CD14-positive monocyte (primary cell): ENCODE data around the gene TMED1. TPM values are rescaled to one million over a fixed set of nuclear protein-coding genes. Genes with fewer than 3 reads are reported as not detected.

Experiments used
- DNase-seq, 3 donors: peaks; one replicate each; pipeline ENCODE4 v3.0.0-alpha.2; 2011 to 2022
- H2AFZ ChIP-seq: 2 replicates; pipeline ENCODE4 v1.6.0; 2012; ENCODE audit warnings: mild to moderate bottlenecking, low read depth, low read length, inconsistent platforms; ENCODE audit not compliant: insufficient read depth, poor library complexity, severe bottlenecking
- H3K27ac ChIP-seq, 2 donors: 1 replicate in 1 of 2; 2 replicates in 1 of 2; pipeline ENCODE4 v1.5.1; 2012 to 2013; ENCODE audit warnings: low read length in 2 of 2, control low read depth in 1 of 2, inconsistent platforms in 1 of 2, low read depth in 1 of 2, mild to moderate bottlenecking in 1 of 2
- H3K27me3 ChIP-seq, 2 donors: one replicate each; pipeline versions ENCODE4 v1.6.0 to v1.6.1; 2011 to 2013; ENCODE audit warnings: low read length in 2 of 2; ENCODE audit not compliant: control insufficient read depth in 2 of 2, insufficient read depth in 2 of 2
- H3K36me3 ChIP-seq, 2 donors: replicated peaks in 1 of 2; 1 replicate in 1 of 2; 2 replicates in 1 of 2; pipeline versions ENCODE4 v1.5.1 to v1.6.1; 2012 to 2013; ENCODE audit warnings: low read length in 2 of 2, control low read depth in 1 of 2, inconsistent platforms in 1 of 2, mild to moderate bottlenecking in 1 of 2; ENCODE audit not compliant: insufficient read depth in 2 of 2, control insufficient read depth in 1 of 2
- H3K4me1 ChIP-seq, 2 donors: 1 replicate in 1 of 2; 2 replicates in 1 of 2; pipeline versions ENCODE4 v1.5.1 to v1.6.1; 2012 to 2013; ENCODE audit warnings: low read length in 2 of 2, control low read depth in 1 of 2, inconsistent platforms in 1 of 2, mild to moderate bottlenecking in 1 of 2, moderate library complexity in 1 of 2; ENCODE audit not compliant: insufficient read depth in 2 of 2, control insufficient read depth in 1 of 2
- H3K4me2 ChIP-seq: replicated peaks from 2 replicates; pipeline ENCODE3; 2012; ENCODE audit warnings: low read length, moderate library complexity, mild to moderate bottlenecking; ENCODE audit not compliant: poor library complexity, severe bottlenecking; ENCODE audit errors: extremely low read depth
- H3K4me3 ChIP-seq, 3 experiments: fragments of 200-600 bp in 1 of 3; sonication (generic) in 1 of 3; replicated peaks in 1 of 3; 1 replicate in 2 of 3; 2 replicates in 1 of 3; pipeline ENCODE4 v1.5.1; 2011 to 2013; ENCODE audit warnings: low read length in 3 of 3, mild to moderate bottlenecking in 3 of 3, control low read depth in 2 of 3, low read depth in 2 of 3, inconsistent platforms in 1 of 3, moderate library complexity in 1 of 3
- H3K79me2 ChIP-seq: 2 replicates; pipeline ENCODE4 v1.6.0; 2012; ENCODE audit warnings: mild to moderate bottlenecking, control low read depth, inconsistent platforms, low read length, moderate library complexity; ENCODE audit not compliant: insufficient read depth
- H3K9ac ChIP-seq: 2 replicates; pipeline ENCODE4 v1.6.0; 2017; ENCODE audit warnings: low read length, mild to moderate bottlenecking; ENCODE audit not compliant: insufficient read depth, poor library complexity, severe bottlenecking
- H3K9me3 ChIP-seq, 2 donors: replicated peaks in 1 of 2; 1 replicate in 1 of 2; 2 replicates in 1 of 2; pipeline versions ENCODE4 v1.5.1 to v1.6.1; 2012 to 2013; ENCODE audit warnings: low read length in 2 of 2, control low read depth in 1 of 2; ENCODE audit not compliant: control insufficient read depth in 1 of 2, insufficient read depth in 1 of 2
- H4K20me1 ChIP-seq: 2 replicates; pipeline ENCODE4 v1.6.0; 2012; ENCODE audit warnings: mild to moderate bottlenecking, low read length, control low read depth, moderate library complexity; ENCODE audit not compliant: insufficient read depth
- H3K27ac Mint-ChIP-seq, 7 donors: one replicate each; pipeline ENCODE4 v1.8.0; 2020; ENCODE audit warnings: mild to moderate bottlenecking in 7 of 7, mixed read lengths in 7 of 7, moderate library complexity in 6 of 7, inconsistent platforms in 2 of 7
- H3K27me3 Mint-ChIP-seq, 3 donors: one replicate each; pipeline ENCODE4 v1.8.0; 2021 to 2022; ENCODE audit warnings: low read depth in 3 of 3, mild to moderate bottlenecking in 3 of 3, mixed read lengths in 3 of 3, moderate library complexity in 3 of 3, inconsistent platforms in 1 of 3
- H3K36me3 Mint-ChIP-seq, 2 donors: one replicate each; pipeline ENCODE4 v1.8.0; 2020; ENCODE audit warnings: mixed read lengths in 2 of 2, inconsistent platforms in 1 of 2, mild to moderate bottlenecking in 1 of 2
- H3K4me1 Mint-ChIP-seq: one replicate; pipeline ENCODE4 v1.8.0; 2020; ENCODE audit warnings: mild to moderate bottlenecking, mixed read lengths
- H3K4me3 Mint-ChIP-seq, 2 donors: one replicate each; pipeline ENCODE4 v1.8.0; 2020; ENCODE audit warnings: mild to moderate bottlenecking in 2 of 2, mixed read lengths in 2 of 2, moderate library complexity in 1 of 2
- H3K9me3 Mint-ChIP-seq, 7 donors: one replicate each; pipeline ENCODE4 v1.8.0; 2020 to 2022; ENCODE audit warnings: mixed read lengths in 7 of 7, mild to moderate bottlenecking in 6 of 7, moderate library complexity in 6 of 7, inconsistent platforms in 2 of 7
- CTCF ChIP-seq: fragments of 200-600 bp; IDR thresholded peaks from one replicate; pipeline ENCODE4 v1.8.0; 2022; ENCODE audit warnings: antibody characterized with exemption, mild to moderate bottlenecking
- WGBS: methylation state at CpG from one replicate; pipeline ENCODE4 v1.1.5; 2013; ENCODE audit warnings: missing lambda C conversion rate; ENCODE audit not compliant: insufficient coverage; 5-methylcytosine and 5-hydroxymethylcytosine counted together
- intact Hi-C, 2 donors: fragments of 100-400 bp; cut with micrococcal nuclease; formaldehyde crosslinking; loops; one replicate each; pipeline versions ENCODE4 v1.15.0 to v1.15.1; 2023
- polyA plus RNA-seq, 3 donors: library from polyadenylated mRNA; depleted of rRNA in 1 of 3; unstranded in 2 of 3; stranded (reverse) in 1 of 3; fragments of 300-500 nt in 2 of 3; fragments of >200 nt in 1 of 3; fragmentation: Illumina TruSeq in 2 of 3; gene quantifications; 1 replicate in 2 of 3; 2 replicates in 1 of 3; pipeline ENCODE4 v1.2.3, GENCODE V29; 2012 to 2021

Gene TMED1
- polyA plus RNA-seq, 3 donors = 23.2 to 56.7 (median 51.3) TPM

DNA sequence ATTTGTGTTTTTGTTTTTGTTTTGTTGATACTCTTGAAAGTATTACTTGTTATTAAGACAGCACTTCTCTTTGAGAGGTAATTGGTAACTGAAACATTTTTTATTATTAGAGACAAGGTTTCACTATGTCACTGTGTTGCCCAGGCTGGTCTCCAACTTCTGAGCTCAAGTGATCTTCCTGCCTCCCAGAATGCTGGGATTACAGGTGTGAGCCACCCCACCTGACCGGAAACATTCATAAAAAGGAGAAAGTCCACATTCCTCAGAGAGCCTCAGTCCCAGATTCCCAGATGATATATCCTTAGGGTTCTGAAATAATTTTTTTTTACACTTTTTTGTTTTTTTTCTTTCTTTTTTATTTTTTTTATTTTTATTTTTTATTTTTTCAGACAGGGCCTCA lies 38.0 kb upstream of the TMED1 start:
- H2AFZ ChIP-seq = no peak overlapping the region
- H3K36me3 ChIP-seq = peaks cover 10% of the 10 kb centered on the region in 2 donors
- H3K36me3 Mint-ChIP-seq = peaks cover 15 to 20% of the 10 kb centered on the region in 2 donors
- no peak overlapping the region for H3K27ac ChIP-seq
- H3K27me3 Mint-ChIP-seq = peaks cover 7 to 8% (median 7%) of the 10 kb centered on the region in 3 donors
- no peak overlapping the region for H3K4me2 ChIP-seq
- DNase-seq = no peak
- peaks cover 0 to 8% of the 10 kb centered on the region in 2 donors for H3K27me3 ChIP-seq
- H3K4me3 Mint-ChIP-seq = no peak overlapping the region
- H3K4me1 Mint-ChIP-seq = peaks cover 45% of the 10 kb centered on the region
- H3K79me2 ChIP-seq = peaks cover 46% of the 10 kb centered on the region
- no peak overlapping the region for H3K4me3 ChIP-seq
- peaks cover 33 to 50% of the 10 kb centered on the region in 2 donors for H3K4me1 ChIP-seq
- H3K9me3 Mint-ChIP-seq = peaks cover 0 to 2% (median 0%) of the 10 kb centered on the region in 7 donors
- no peak overlapping the region for H3K9ac ChIP-seq
- H3K27ac Mint-ChIP-seq = no peak overlapping the region
- no CpG with 5 or more reads among the region's 1 CpG for WGBS
- intact Hi-C loops = loop anchor here (5.0 to 10.0 kb wide), 2 partner anchors 37 to 51 kb away; partner anchors contain the start of genes TIMM29 (in 1 of the 2), TMED1 (in 1 of the 2) and YIPF2 (in 1 of the 2)
- TF ChIP-seq CTCF = no peak
- no peaks in the 10 kb centered on the region for H3K9me3 ChIP-seq
- H4K20me1 ChIP-seq = peaks cover 36% of the 10 kb centered on the region

GRCh38 chr19:10872546-10873107 lies 36.6 kb upstream of the TMED1 start:
- no peak for TF ChIP-seq CTCF
- H3K4me3 Mint-ChIP-seq = peak overlapping the region; percentile 83 to 84
- peaks cover 24 to 31% of the 10 kb centered on the region in 2 donors for H3K36me3 Mint-ChIP-seq
- H3K36me3 ChIP-seq = peaks cover 14 to 15% of the 10 kb centered on the region in 2 donors
- intact Hi-C loops = loop anchor here (5.0 to 10.0 kb wide), 2 partner anchors 35 to 52 kb away; partner anchors contain the start of genes TIMM29 (in 1 of the 2), TMED1 (in 1 of the 2) and YIPF2 (in 1 of the 2)
- H3K4me1 ChIP-seq = peaks cover 45 to 61% of the 10 kb centered on the region in 2 donors
- 20% methylated on average over 4 of the region's 16 CpGs for WGBS
- no peak overlapping the region for H3K27ac ChIP-seq
- peak overlapping the region; percentile 78 for H2AFZ ChIP-seq
- H3K9me3 ChIP-seq = no peaks in the 10 kb centered on the region
- H4K20me1 ChIP-seq = peaks cover 27% of the 10 kb centered on the region
- H3K27me3 ChIP-seq = peaks cover 0 to 8% of the 10 kb centered on the region in 2 donors
- H3K27ac Mint-ChIP-seq = peak overlapping the region in 2 of 7 donors; percentile 61 to 68
- H3K27me3 Mint-ChIP-seq = peaks cover 7 to 8% (median 7%) of the 10 kb centered on the region in 3 donors
- peak overlapping the region; percentile 94 for H3K4me2 ChIP-seq
- H3K79me2 ChIP-seq = peaks cover 32% of the 10 kb centered on the region
- H3K4me3 ChIP-seq = peak overlapping the region; percentile 60 to 79 (median 60)
- H3K9ac ChIP-seq = peak overlapping the region; percentile 73
- peaks cover 47% of the 10 kb centered on the region for H3K4me1 Mint-ChIP-seq
- no peak for DNase-seq
- peaks cover 0 to 2% (median 0%) of the 10 kb centered on the region in 7 donors for H3K9me3 Mint-ChIP-seq
